Measurements from ENCODE around the gene LACC1.

DNA sequence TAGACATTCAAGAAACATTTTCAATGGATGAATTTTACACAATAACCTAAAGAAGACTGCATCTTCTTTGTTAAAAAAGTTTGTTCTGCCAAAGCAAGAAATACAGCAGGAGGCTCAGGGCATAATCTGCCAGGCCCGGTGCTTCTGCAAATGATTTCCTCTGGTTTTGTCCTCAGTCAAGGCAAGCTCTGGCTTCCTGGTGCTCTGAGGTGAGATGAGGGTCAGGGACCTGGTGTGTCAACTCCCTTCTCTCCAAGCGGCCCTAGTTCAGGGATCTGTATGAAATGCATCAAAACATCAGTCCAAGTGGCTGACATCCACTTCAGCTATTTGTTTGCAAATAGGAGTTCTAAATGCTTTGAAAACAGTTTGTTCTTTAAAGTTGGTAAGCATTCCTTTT, 31.6 kb downstream of the LACC1 start:
- TF ChIP-seq POLR2A (IDR thresholded peaks at IDR 0.05; ENCODE audit: low read length), result no peak
- no peak for TF ChIP-seq GATA1 (IDR thresholded peaks at IDR 0.05; ENCODE audit: low read depth, low read length)
